K562 (cell line): ENCODE results near the gene SIK3. TPM values are rescaled to one million over a fixed set of nuclear protein-coding genes. Genes with fewer than 3 reads are reported as not detected.
"Not testable (repeated sequence)": the region's sequence is repeated elsewhere in the genome, so short reads cannot be mapped to it uniquely, and the experiment has no call there.

Experiments
- ATAC-seq: fragments of 200-7000 bp; cut with Tn5 transposase; 3 replicates; pipeline ENCODE4 v1.9.1; 2020; ENCODE audit warnings: moderate library complexity
- BruUV-seq: library from RNA; stranded (reverse); fragments of 400-500 nt; replicated peaks from 2 replicates; lab custom pipeline; 2021; lab: Mats Ljungman, UMichigan
- CTCF ChIA-PET: fragments of 300-600 bp; formaldehyde crosslinking; extraction: SDS; loops from one replicate; lab custom pipeline; 2021; ENCODE audit warnings: low intra/inter-chr PET ratio; lab: Yijun Ruan, JAX
- POLR2A ChIA-PET: fragments of 300-600, 350-650 bp; sonication (Branson Sonifier 250); formaldehyde crosslinking; extraction: SDS; loops from one replicate; lab custom pipeline; 2021; ENCODE audit warnings: antibody characterized with exemption, inconsistent platforms; lab: Yijun Ruan, JAX
- DNase-seq, 4 experiments: peaks; one replicate each; pipeline versions ENCODE4 v3.0.0 to v3.0.0-alpha.2; 2011 to 2018; ENCODE audit warnings: low spot score in 3 of 4, mixed read lengths in 3 of 4; ENCODE audit errors: extremely low read depth in 1 of 4
- FAIRE-seq: peaks from 2 replicates; lab custom pipeline; 2011; peaks lifted over from hg19 to GRCh38; lab: Jason Lieb, UNC
- H2AFZ ChIP-seq: 2 replicates; pipeline ENCODE4 v1.6.0; 2011; ENCODE audit warnings: low read depth, low read length, control low read depth, inconsistent platforms
- H3K27ac ChIP-seq: fragments of 200-600 bp; 3 replicates; pipeline ENCODE4 v1.8.0; 2011; ENCODE audit warnings: low read depth, mild to moderate bottlenecking, control low read depth, inconsistent platforms, low read length, moderate library complexity, mixed read lengths; ENCODE audit errors: extremely low read depth
- H3K27me3 ChIP-seq, 2 experiments: fragments of 300-600 bp in 1 of 2; 2 replicates in 1 of 2; 3 replicates in 1 of 2; pipeline versions ENCODE4 v1.6.0 to v1.8.0; 2011; ENCODE audit warnings: inconsistent platforms in 2 of 2, low read length in 2 of 2, mild to moderate bottlenecking in 1 of 2, mixed read lengths in 1 of 2, moderate library complexity in 1 of 2; ENCODE audit not compliant: control insufficient read depth in 2 of 2, insufficient read depth in 2 of 2
- H3K36me3 ChIP-seq: fragments of 300-600 bp; 3 replicates; pipeline ENCODE4 v1.8.0; 2011; ENCODE audit warnings: mild to moderate bottlenecking, low read length, inconsistent platforms; ENCODE audit not compliant: control insufficient read depth, insufficient read depth
- H3K4me1 ChIP-seq, 2 experiments: fragments of 200-600 bp in 1 of 2; replicated peaks in 1 of 2; 2 replicates in 1 of 2; 3 replicates in 1 of 2; pipeline versions ENCODE4 v1.5.1 to v1.8.0; 2011; ENCODE audit warnings: inconsistent platforms in 2 of 2, low read length in 2 of 2, mild to moderate bottlenecking in 1 of 2, mixed read lengths in 1 of 2, moderate library complexity in 1 of 2; ENCODE audit not compliant: control insufficient read depth in 2 of 2, insufficient read depth in 2 of 2
- H3K4me2 ChIP-seq: 2 replicates; pipeline ENCODE4 v1.6.1; 2011; ENCODE audit warnings: low read length, control low read depth, inconsistent platforms, mixed read lengths; ENCODE audit not compliant: insufficient read depth
- H3K4me3 ChIP-seq: fragments of 200-600 bp; sonication (generic), shearing (Covaris generic); 2 replicates; pipeline ENCODE4 v1.5.1; 2016; ENCODE audit warnings: control low read depth, inconsistent platforms
- H3K79me2 ChIP-seq: fragments of 200-600 bp; 3 replicates; pipeline ENCODE4 v1.8.0; 2011; ENCODE audit warnings: low read length, inconsistent platforms; ENCODE audit not compliant: control insufficient read depth, insufficient read depth
- H3K9ac ChIP-seq, 2 experiments: 2 replicates each; pipeline versions ENCODE4 v1.6.0 to v1.6.1; 2011; ENCODE audit warnings: low read depth in 2 of 2, low read length in 2 of 2, control low read depth in 1 of 2, inconsistent platforms in 1 of 2, mild to moderate bottlenecking in 1 of 2, mixed read lengths in 1 of 2; ENCODE audit not compliant: insufficient read depth in 1 of 2
- H3K9me1 ChIP-seq: one replicate; pipeline ENCODE4 v1.6.0; 2011; ENCODE audit warnings: inconsistent platforms, mild to moderate bottlenecking, low read length, moderate library complexity; ENCODE audit not compliant: control insufficient read depth, insufficient read depth
- H3K9me3 ChIP-seq: replicated peaks from 2 replicates; pipeline ENCODE4 v1.5.1; 2011; ENCODE audit warnings: low read depth, low read length, inconsistent platforms; ENCODE audit not compliant: control insufficient read depth, insufficient read depth
- H4K20me1 ChIP-seq: replicated peaks from 2 replicates; pipeline ENCODE4 v1.6.1; 2011; ENCODE audit warnings: low read length, inconsistent platforms, mixed read lengths; ENCODE audit not compliant: control insufficient read depth, insufficient read depth
- CLOCK ChIP-seq: fragments of 250-450 bp; sonication (Bioruptor Pico); IDR thresholded peaks from 2 replicates; pipeline ENCODE4 v1.4.0; 2020; ENCODE audit warnings: mild to moderate bottlenecking, moderate library complexity, borderline replicate concordance
- EP300 ChIP-seq: IDR thresholded peaks from 2 replicates; pipeline ENCODE4 v1.6.1; 2012; ENCODE audit warnings: low read length, improper control_type of control experiment
- MXI1 ChIP-seq: IDR thresholded peaks from 2 replicates; pipeline ENCODE4 v1.6.1; 2011; ENCODE audit warnings: low read depth, mild to moderate bottlenecking, improper control_type of control experiment, low read length
- NONO ChIP-seq, 2 experiments: fragments of 200-400 bp in 1 of 2; fragments of 450-650 bp in 1 of 2; formaldehyde crosslinking in 1 of 2; IDR thresholded peaks; 2 replicates each; pipeline ENCODE4 v1.6.1; 2017; ENCODE audit warnings: low read depth in 2 of 2, mild to moderate bottlenecking in 2 of 2, moderate library complexity in 2 of 2, low read length in 1 of 2
- ZNF232 ChIP-seq: sonication (generic); formaldehyde crosslinking; IDR thresholded peaks from 2 replicates; pipeline ENCODE4 v1.8.0; 2022; ENCODE audit warnings: mild to moderate bottlenecking, missing genetic modification reagents
- ZSCAN32 ChIP-seq: fragments of 450-650 bp; formaldehyde crosslinking; IDR thresholded peaks from 2 replicates; pipeline ENCODE4 v1.4.0; 2020; ENCODE audit warnings: mild to moderate bottlenecking, moderate library complexity
- WGBS: fragments of 100-300 bp; shearing (Covaris generic); methylation state at CpG from one replicate; pipeline ENCODE4 v1.1.6; 2016; ENCODE audit warnings: low coverage, mixed read lengths; ENCODE audit not compliant: insufficient coverage; ENCODE audit errors: missing lambda C conversion rate; 5-methylcytosine and 5-hydroxymethylcytosine counted together
- in situ Hi-C: fragments of 300-500 bp; cut with MboI; formaldehyde crosslinking; loops from 4 replicates; pipeline ENCODE4 v1.15.0; 2018; ENCODE audit warnings: inconsistent platforms, mixed read lengths
- intact Hi-C: fragments of 100-400 bp; cut with micrococcal nuclease; formaldehyde crosslinking; loops from 2 replicates; pipeline ENCODE4 v1.14.2; 2022
- polyA plus RNA-seq, 8 experiments: library from polyadenylated mRNA; depleted of rRNA in 4 of 8; stranded (reverse) in 5 of 8; unstranded in 3 of 8; fragments of >200 nt; fragmentation: Nextera tagmentation in 2 of 8; fragmentation: Illumina TruSeq in 1 of 8; extraction: Ambion mirVana in 2 of 8; extraction: Trizol in 1 of 8; gene quantifications; 2 replicates each; pipeline versions ENCODE4 v1.2.1 to v1.2.3, GENCODE V29; 2011 to 2014; ENCODE audit warnings: inconsistent platforms in 1 of 8, missing spikeins in 1 of 8
- total RNA-seq, 7 experiments: library from RNA; depleted of rRNA in 6 of 7; stranded (reverse); fragments of >200 nt in 6 of 7; fragmentation: Illumina TruSeq in 2 of 7; extraction: Trizol in 2 of 7; gene quantifications; 2 replicates each; pipeline versions ENCODE4 v1.2.1 to v1.2.3, GENCODE V29; 2011 to 2021; ENCODE audit warnings: low replicate concordance in 1 of 7

The SIK3 gene
- total and polyA plus RNA-seq, 9 of the 15 experiments (the other 6 are each of a cell fraction or from before 2014, with no cell fraction given): 1.6 to 21.6 (median 8.0) TPM

GRCh38 chr11:117130879-117131278, 32.7 kb upstream of the SIK3 start:
- Histone ChIP-seq H3K9me3 (no peaks in the 10 kb centered on the region), H3K4me2 (no peak overlapping the region), H3K9ac (no peak overlapping the region), H3K36me3 (no peaks in the 10 kb centered on the region), H4K20me1 (no peaks in the 10 kb centered on the region), H3K9me1 (no peaks in the 10 kb centered on the region)
- intact Hi-C loops: no loop called here
- no TSS peak for BruUV-seq
- ATAC-seq: no peak
- 31% methylated on average over 7 of the region's 7 CpGs for WGBS
- TF ChIP-seq CLOCK (CRISPR knock-in tag): no peak
- no peak for TF ChIP-seq MXI1
- TF ChIP-seq EP300: no peak
- TF ChIP-seq ZSCAN32: no peak
- no peak for TF ChIP-seq NONO (IDR thresholded peaks at IDR 0.05; ENCODE audit: low read depth in 2 of 2, low read length in 1 of 2)
- TF ChIP-seq ZNF232 (CRISPR knock-in tag): no peak
- TF ChIP-seq, all 486 proteins: peak for 0
- FAIRE-seq (no peak), DNase-seq (no peak)
- Histone ChIP-seq H2AFZ (no peak overlapping the region), H3K27me3 (peaks cover 2 to 10% of the 10 kb centered on the region in 2 experiments; a peak in 4 of 5 replicates), H3K4me3 (no peak overlapping the region), H3K27ac (no peak overlapping the region), H3K4me1 (no peaks in the 10 kb centered on the region), H3K79me2 (no peaks in the 10 kb centered on the region)
- in situ Hi-C loops: no loop called here
- ChIA-PET CTCF (no interaction called here), POLR2A (no interaction called here)

GRCh38 chr11:117130396-117130795, 32.2 kb upstream of the SIK3 start:
- peaks cover 4 to 14% of the 10 kb centered on the region in 2 experiments; a peak in 4 of 5 replicates for H3K27me3 ChIP-seq
- in situ Hi-C loops, H3K9ac ChIP-seq, H3K27ac ChIP-seq, H3K4me3 ChIP-seq, H3K79me2 ChIP-seq, H2AFZ ChIP-seq, H3K4me2 ChIP-seq, H3K36me3 ChIP-seq, DNase-seq, BruUV-seq, FAIRE-seq, CTCF ChIA-PET, POLR2A ChIA-PET, H4K20me1 ChIP-seq, H3K9me1 ChIP-seq, H3K4me1 ChIP-seq, intact Hi-C loops, H3K9me3 ChIP-seq, ATAC-seq: not testable (repeated sequence)
- WGBS: 26% methylated on average over 5 of the region's 7 CpGs
